OCI-LY3 (cell line): ENCODE measurements around the gene MTHFR.

ENCODE experiments used
- EZH2phosphoT487 ChIP-seq: fragments of 200-600 bp; shearing (Covaris generic); IDR thresholded peaks from 2 replicates; pipeline ENCODE4 v1.6.1; 2018; ENCODE audit warnings: antibody characterized with exemption, mixed run types, low read depth
- TF ChIP-seq, protein P1 (sequence below): fragments of 200-600, 300-600 bp; sonication (generic); IDR thresholded peaks from 2 replicates; pipeline ENCODE4 v1.5.1; 2014; ENCODE audit warnings: antibody characterized with exemption, low read length, low read depth

DNA sequence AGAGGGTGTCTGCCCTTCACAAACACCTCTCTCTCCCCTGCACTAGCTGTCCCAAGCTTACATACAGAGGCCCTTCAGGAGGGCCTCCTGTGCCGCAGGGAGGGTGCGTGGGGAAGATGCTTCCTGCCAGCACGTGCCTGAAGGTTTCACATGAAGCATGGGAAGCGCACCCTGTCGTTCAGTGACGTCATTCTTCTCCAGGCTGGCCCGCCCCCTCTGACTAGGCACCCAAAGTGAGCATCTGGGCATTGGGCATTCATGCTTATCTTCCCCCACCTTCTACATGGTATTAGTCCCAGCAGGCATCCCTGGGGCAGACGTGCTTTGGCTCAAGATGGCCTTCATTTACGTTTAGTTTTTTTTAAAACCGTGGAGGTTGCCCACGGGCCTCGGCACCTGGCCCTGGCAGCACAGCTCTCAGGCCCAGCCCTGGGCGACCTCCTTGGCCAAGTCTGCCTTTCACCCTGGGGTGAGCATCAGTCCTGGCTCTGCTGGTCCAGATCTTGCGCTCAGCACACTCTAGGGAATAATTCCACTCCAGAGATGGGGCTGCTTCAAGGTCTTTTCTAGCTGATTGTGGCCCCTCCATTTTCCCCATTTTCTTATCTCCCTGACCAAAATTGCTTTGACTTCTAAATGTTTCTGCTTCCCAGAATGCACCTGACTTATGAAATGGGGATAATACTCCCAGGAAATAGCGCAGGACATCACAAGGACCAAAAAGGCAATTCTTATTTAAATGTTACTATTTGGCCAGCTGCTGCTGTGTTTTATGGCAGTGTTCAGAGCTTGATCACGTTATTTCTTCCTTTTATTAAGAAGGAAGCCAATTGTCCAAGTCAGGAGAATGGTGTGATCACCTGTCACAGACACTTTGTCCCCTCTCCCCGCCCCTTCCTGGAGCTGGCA, 35.7 kb upstream of the MTHFR start:
- TF ChIP-seq, protein P1, sequence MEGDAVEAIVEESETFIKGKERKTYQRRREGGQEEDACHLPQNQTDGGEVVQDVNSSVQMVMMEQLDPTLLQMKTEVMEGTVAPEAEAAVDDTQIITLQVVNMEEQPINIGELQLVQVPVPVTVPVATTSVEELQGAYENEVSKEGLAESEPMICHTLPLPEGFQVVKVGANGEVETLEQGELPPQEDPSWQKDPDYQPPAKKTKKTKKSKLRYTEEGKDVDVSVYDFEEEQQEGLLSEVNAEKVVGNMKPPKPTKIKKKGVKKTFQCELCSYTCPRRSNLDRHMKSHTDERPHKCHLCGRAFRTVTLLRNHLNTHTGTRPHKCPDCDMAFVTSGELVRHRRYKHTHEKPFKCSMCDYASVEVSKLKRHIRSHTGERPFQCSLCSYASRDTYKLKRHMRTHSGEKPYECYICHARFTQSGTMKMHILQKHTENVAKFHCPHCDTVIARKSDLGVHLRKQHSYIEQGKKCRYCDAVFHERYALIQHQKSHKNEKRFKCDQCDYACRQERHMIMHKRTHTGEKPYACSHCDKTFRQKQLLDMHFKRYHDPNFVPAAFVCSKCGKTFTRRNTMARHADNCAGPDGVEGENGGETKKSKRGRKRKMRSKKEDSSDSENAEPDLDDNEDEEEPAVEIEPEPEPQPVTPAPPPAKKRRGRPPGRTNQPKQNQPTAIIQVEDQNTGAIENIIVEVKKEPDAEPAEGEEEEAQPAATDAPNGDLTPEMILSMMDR, result no peak
- TF ChIP-seq EZH2phosphoT487, result no peak
